Measurements from ENCODE around the gene RTCA. TPM values are rescaled to one million over a fixed set of nuclear protein-coding genes. Genes with fewer than 3 reads are reported as not detected.

The RTCA gene
- total RNA-seq, 6 donors from 2014 or later, result 12.1 to 36.4 (median 30.3) TPM

- no peaks in the 10 kb centered on the region for H3K27me3 ChIP-seq
- 93 to 96% methylated on average over 1 of the region's 1 CpG for WGBS, 2 donors
- no peak for TF ChIP-seq POLR2AphosphoS5 (IDR thresholded peaks at IDR 0.05)
- TF ChIP-seq CTCF (IDR thresholded peaks at IDR 0.05), result no peak
- TF ChIP-seq EP300 (IDR thresholded peaks at IDR 0.05), result no peak
- no peak for TF ChIP-seq POLR2A (IDR thresholded peaks at IDR 0.05)
- H3K27ac ChIP-seq, result no peak overlapping the region
- H3K36me3 ChIP-seq, result no peaks in the 10 kb centered on the region
- H3K4me1 ChIP-seq, result no peaks in the 10 kb centered on the region
- no peak overlapping the region for H3K4me3 ChIP-seq
- ATAC-seq (ENCODE audit: low FRiP score in 2 of 2) (no peak), DNase-seq (no peak)
- H3K9me3 ChIP-seq, result no peaks in the 10 kb centered on the region
These were observed 74.5 kb downstream of the RTCA start for GRCh38 chr1:100340494-100340893.

GRCh38 chr1:100342348-100342747, 76.3 kb downstream of the RTCA start:
- 90 to 96% methylated on average over 2 of the region's 2 CpGs for WGBS, 2 donors
- H3K4me1 ChIP-seq, result no peaks in the 10 kb centered on the region
- TF ChIP-seq POLR2A (IDR thresholded peaks at IDR 0.05) (no peak), EP300 (IDR thresholded peaks at IDR 0.05) (no peak), CTCF (IDR thresholded peaks at IDR 0.05) (no peak), POLR2AphosphoS5 (IDR thresholded peaks at IDR 0.05) (no peak)
- H3K27ac ChIP-seq, result no peak overlapping the region
- ATAC-seq (ENCODE audit: low FRiP score in 2 of 2), result no peak
- no peak overlapping the region for H3K4me3 ChIP-seq
- no peaks in the 10 kb centered on the region for H3K27me3 ChIP-seq
- no peaks in the 10 kb centered on the region for H3K36me3 ChIP-seq
- no peak for DNase-seq
- H3K9me3 ChIP-seq, result no peaks in the 10 kb centered on the region

Small RNA genes within 50 kb of the gene (small RNA-seq; reads per million reads assigned to genes)
- gene AL445928.1, result 0 reads per million in 4 donors
- gene MIR553, result 0 reads per million in 4 donors

Other genes starting within 250 kb of the RTCA start
- 1 to 10 TPM; 1.5 to 4.9 (median 2.3) TPM for gene SASS6, start 133.3 kb upstream of the RTCA start, total RNA-seq
- gene TRMT13, start 133.1 kb upstream of the RTCA start, total RNA-seq, result 10 to 100 TPM in 5 of 6 donors, 1 to 10 TPM in 1; 7.1 to 22.2 (median 11.6) TPM
- gene LRRC39, start 88.0 kb upstream of the RTCA start, total RNA-seq, result 1 to 10 TPM in 3 of 6 donors, under 1 TPM in 2, not detected in 1; 0.86 to 7.2 (median 2.8) TPM
- gene DBT, start 16.4 kb upstream of the RTCA start, total RNA-seq, result 10 to 100 TPM in 3 of 6 donors, 1 to 10 TPM in 3; 4.4 to 17.1 (median 9.8) TPM
- 10 to 100 TPM in 5 of 6 donors, 1 to 10 TPM in 1; 9.6 to 56.6 (median 22.1) TPM for gene CDC14A, start 86.3 kb downstream of the RTCA start, total RNA-seq